Calu3 (cell line): ENCODE data around the gene SERHL2. TPM values are rescaled to one million over a fixed set of nuclear protein-coding genes. Genes with fewer than 3 reads are reported as not detected.
"Not testable (repeated sequence)": the region's sequence is repeated elsewhere in the genome, so short reads cannot be mapped to it uniquely, and the experiment has no call there.

Experiments used
- BruUV-seq: library from RNA; stranded (reverse); fragments of 400-500 nt; replicated peaks from 2 replicates; lab custom pipeline; 2021; lab: Mats Ljungman, UMichigan
- CTCF ChIA-PET: fragments of 300-600 bp; sonication (Branson Sonifier 250); formaldehyde crosslinking; loops from one replicate; lab custom pipeline; 2022; ENCODE audit warnings: antibody characterized with exemption; lab: Charles Lee
- DNase-seq: peaks from one replicate; pipeline ENCODE4 v3.0.0; 2022
- H3K27ac Mint-ChIP-seq: one replicate; pipeline ENCODE4 v1.8.0; 2022; ENCODE audit warnings: mixed read lengths; ENCODE audit not compliant: unreplicated experiment
- H3K27me3 Mint-ChIP-seq: one replicate; pipeline ENCODE4 v1.8.0; 2022; ENCODE audit warnings: mixed read lengths; ENCODE audit not compliant: unreplicated experiment
- H3K36me3 Mint-ChIP-seq: one replicate; pipeline ENCODE4 v1.8.0; 2022; ENCODE audit warnings: mild to moderate bottlenecking, moderate library complexity, mixed read lengths; ENCODE audit not compliant: insufficient read depth, unreplicated experiment
- H3K4me1 Mint-ChIP-seq: one replicate; pipeline ENCODE4 v1.8.0; 2022; ENCODE audit warnings: mild to moderate bottlenecking, low read depth, mixed read lengths; ENCODE audit not compliant: unreplicated experiment
- H3K4me3 Mint-ChIP-seq: one replicate; pipeline ENCODE4 v1.8.0; 2022; ENCODE audit warnings: mild to moderate bottlenecking, low read depth, moderate library complexity, mixed read lengths; ENCODE audit not compliant: unreplicated experiment
- H3K9me3 Mint-ChIP-seq: one replicate; pipeline ENCODE4 v1.8.0; 2022; ENCODE audit warnings: low read depth, mixed read lengths; ENCODE audit not compliant: unreplicated experiment
- intact Hi-C: fragments of 100-400 bp; cut with micrococcal nuclease; formaldehyde crosslinking; loops from one replicate; pipeline ENCODE4 v1.10.0; 2022; ENCODE audit not compliant: unreplicated experiment
- total RNA-seq: library from RNA; stranded (reverse); gene quantifications from 2 replicates; pipeline ENCODE4 v1.2.3, GENCODE V29; 2022
- TF ChIP-seq, protein P1 (sequence below): fragments of 200-600 bp; IDR thresholded peaks from one replicate; pipeline ENCODE4 v1.8.0; 2022; ENCODE audit warnings: antibody characterized with exemption; ENCODE audit not compliant: unreplicated experiment

SERHL2 gene
- total RNA-seq, 1 experiment from 2014 or later, result 0.45 TPM

DNA sequence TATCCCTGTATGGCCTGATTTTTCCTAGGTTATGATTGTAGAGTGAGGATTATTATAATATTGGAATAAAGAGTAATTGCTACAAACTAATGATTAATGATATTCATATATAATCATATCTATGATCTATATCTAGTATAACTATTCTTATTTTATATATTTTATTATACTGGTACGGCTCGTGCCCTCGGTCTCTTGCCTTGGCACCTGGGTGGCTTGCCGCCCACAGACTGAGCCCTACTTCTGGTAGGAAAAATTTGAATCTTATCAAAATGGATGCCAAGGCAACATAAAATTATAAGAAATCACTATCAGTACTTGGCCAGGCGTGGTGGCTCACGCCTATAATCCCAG lies 1.5 kb upstream of the SERHL2 start:
- peaks cover 17% of the 10 kb centered on the region for H3K36me3 Mint-ChIP-seq
- TF ChIP-seq, protein P1, sequence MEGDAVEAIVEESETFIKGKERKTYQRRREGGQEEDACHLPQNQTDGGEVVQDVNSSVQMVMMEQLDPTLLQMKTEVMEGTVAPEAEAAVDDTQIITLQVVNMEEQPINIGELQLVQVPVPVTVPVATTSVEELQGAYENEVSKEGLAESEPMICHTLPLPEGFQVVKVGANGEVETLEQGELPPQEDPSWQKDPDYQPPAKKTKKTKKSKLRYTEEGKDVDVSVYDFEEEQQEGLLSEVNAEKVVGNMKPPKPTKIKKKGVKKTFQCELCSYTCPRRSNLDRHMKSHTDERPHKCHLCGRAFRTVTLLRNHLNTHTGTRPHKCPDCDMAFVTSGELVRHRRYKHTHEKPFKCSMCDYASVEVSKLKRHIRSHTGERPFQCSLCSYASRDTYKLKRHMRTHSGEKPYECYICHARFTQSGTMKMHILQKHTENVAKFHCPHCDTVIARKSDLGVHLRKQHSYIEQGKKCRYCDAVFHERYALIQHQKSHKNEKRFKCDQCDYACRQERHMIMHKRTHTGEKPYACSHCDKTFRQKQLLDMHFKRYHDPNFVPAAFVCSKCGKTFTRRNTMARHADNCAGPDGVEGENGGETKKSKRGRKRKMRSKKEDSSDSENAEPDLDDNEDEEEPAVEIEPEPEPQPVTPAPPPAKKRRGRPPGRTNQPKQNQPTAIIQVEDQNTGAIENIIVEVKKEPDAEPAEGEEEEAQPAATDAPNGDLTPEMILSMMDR, result peak; percentile 6
- DNase-seq, H3K9me3 Mint-ChIP-seq, H3K27ac Mint-ChIP-seq, H3K4me1 Mint-ChIP-seq, BruUV-seq, CTCF ChIA-PET, H3K4me3 Mint-ChIP-seq, intact Hi-C loops: not testable (repeated sequence)
- H3K27me3 Mint-ChIP-seq, result peaks cover 25% of the 10 kb centered on the region

DNA sequence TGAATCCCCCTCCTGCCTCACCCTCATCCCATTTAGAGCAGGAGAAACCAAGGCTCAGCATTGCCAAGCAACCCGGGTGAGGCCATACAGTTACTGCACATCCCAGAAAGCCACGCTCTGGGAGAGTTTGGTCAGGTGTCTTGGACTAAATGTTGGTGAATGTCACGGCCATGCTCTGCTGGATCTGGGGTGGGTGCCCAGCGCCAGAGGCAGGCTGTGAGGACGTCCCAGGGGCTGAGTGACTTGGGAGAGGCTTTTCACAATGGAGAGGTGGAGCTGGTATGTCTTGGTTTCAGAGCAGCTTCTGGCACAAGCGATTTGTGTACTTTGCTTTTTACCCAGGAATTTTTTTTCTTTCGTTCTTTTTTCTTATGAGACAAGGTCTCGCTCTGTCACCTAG lies 6.6 kb downstream of the SERHL2 start:
- TF ChIP-seq, protein P1, result no peak
- no peak overlapping the region for H3K27ac Mint-ChIP-seq
- H3K27me3 Mint-ChIP-seq, result no peaks in the 10 kb centered on the region
- no peak for DNase-seq
- H3K9me3 Mint-ChIP-seq, result no peaks in the 10 kb centered on the region
- H3K4me1 Mint-ChIP-seq, result no peaks in the 10 kb centered on the region
- H3K4me3 Mint-ChIP-seq, result no peak overlapping the region
- intact Hi-C loops, result no loop called here
- CTCF ChIA-PET, result interaction anchor here (1.1 kb wide), 1 partner anchor 9 kb away, joined by 4 read pairs; no protein-coding TSS in a partner anchor
- H3K36me3 Mint-ChIP-seq, result peaks cover 15% of the 10 kb centered on the region
- BruUV-seq, result no TSS peak

DNA sequence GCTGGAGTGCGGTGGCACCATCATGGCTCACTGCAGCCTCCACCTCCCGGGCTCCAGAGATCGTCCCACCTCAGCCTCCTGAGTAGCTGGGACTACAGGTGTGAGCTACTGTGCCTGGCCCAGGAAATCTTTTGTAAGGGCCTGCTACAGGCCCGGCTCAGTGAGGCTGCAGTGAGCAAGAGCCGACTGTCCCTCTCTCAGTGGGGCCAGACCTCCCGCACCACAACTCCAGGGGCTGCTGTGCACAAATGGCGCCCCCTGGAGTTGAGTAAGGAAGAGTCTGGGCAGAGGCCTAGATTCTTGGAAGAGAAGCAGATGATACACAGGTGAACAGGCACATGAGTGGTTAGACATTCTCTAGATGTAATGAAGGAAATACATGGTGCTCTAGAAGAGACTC lies 7.0 kb downstream of the SERHL2 start:
- H3K27ac Mint-ChIP-seq, result peak overlapping the region; percentile 50
- H3K36me3 Mint-ChIP-seq, result peaks cover 19% of the 10 kb centered on the region
- H3K4me1 Mint-ChIP-seq, result no peaks in the 10 kb centered on the region
- H3K27me3 Mint-ChIP-seq, result no peaks in the 10 kb centered on the region
- CTCF ChIA-PET, result interaction anchor here (0.7 to 1.1 kb wide), 2 partner anchors 9 to 99 kb away, joined by 4 to 7 read pairs; no protein-coding TSS in a partner anchor
- DNase-seq, result no peak
- intact Hi-C loops, result no loop called here
- TF ChIP-seq, protein P1, result no peak
- no peaks in the 10 kb centered on the region for H3K9me3 Mint-ChIP-seq
- H3K4me3 Mint-ChIP-seq, result no peak overlapping the region
- no TSS peak for BruUV-seq

DNA sequence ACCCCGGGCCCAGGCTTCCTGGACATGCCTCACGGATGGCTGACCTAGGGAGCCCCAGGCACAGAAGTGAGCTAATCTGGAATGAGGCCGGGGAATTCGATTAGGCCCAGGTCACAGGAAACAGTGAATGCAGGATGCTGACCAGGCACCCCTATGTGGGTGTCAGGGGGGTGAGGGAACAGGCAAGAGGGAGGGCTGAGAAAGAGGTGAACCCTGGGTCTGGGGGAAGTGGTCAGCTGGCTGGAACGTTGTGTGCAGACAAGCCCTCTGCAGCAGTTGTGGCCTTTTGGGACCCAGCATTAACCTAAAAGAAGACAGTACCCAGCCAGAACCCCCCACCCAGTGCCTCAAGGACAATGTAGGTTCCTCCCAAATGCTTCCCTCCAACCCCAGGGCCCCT lies 8.1 kb downstream of the SERHL2 start:
- Mint-ChIP-seq H3K36me3 (peaks cover 22% of the 10 kb centered on the region), H3K9me3 (no peaks in the 10 kb centered on the region), H3K27me3 (no peaks in the 10 kb centered on the region), H3K27ac (no peak overlapping the region), H3K4me1 (no peaks in the 10 kb centered on the region), H3K4me3 (no peak overlapping the region)
- no peak for DNase-seq
- intact Hi-C loops, result no loop called here
- no TSS peak for BruUV-seq
- TF ChIP-seq, protein P1, result no peak
- CTCF ChIA-PET, result no interaction called here
